IPS DF 4.7 (cell line): Measurements from ENCODE around the gene FGD5.

Experiments used
- DNase-seq: peaks from one replicate; pipeline ENCODE4 v3.0.0-alpha.2; 2013; ENCODE audit warnings: low spot score; ENCODE audit errors: extremely low read depth

Gene FGD5

GRCh38 chr3:14852058-14852594 lies 33.4 kb downstream of the FGD5 start:
- no peak for DNase-seq

DNA sequence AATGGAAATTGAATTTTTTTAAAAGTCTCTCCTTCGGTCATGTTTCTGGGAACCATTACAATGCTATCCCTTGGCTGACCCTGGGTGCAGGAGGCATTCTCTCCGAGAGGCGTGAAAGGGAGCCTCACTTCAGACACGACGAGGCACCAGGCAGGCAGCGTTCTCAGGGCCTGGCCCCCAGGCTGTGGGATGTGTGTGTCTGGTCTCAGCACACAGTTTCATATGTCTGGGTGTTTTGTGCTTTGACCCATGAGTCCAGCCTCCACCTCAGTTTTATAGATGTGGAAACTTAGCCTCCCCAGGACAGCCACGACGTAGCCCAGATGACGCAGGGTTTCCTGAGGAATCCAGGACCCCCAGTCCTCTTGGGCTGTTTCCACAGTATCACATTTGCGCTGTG lies 34.0 kb downstream of the FGD5 start:
- no peak for DNase-seq

DNA sequence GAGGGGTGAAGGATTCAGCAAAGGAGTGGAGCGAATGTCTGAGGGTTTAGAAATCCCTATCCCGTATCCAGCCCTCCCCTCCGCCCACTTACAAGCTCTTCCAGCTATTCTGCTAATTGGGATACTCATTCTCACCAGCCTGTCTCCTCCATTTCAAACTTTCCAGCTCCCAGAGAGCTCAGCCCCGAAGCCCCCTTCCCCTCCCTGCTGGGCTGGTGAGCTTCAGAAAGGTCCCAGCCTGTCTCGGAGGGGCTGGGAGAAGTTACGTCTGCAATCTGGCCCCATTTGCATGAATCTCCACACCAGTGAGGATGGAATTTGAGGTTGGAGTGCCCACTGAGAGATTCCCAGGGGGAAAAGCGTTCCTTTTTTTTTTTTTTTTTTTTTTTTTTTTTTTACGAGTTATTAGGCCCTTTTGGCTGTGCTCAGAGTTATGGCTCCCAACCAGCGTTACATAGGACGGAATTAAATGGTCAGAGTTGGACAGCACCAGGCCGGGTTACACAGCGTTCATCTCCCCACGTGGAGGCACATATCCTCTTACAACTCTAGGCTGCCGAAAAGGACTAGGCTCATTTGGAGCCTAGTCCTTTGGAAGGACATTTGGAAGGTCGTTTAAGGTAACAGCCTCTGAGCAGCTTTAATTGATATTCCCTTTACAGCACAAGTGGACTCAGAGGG lies 34.6 kb downstream of the FGD5 start:
- DNase-seq = no peak

GRCh38 chr3:14857506-14857905 lies 38.7 kb downstream of the FGD5 start:
- no peak for DNase-seq

DNA sequence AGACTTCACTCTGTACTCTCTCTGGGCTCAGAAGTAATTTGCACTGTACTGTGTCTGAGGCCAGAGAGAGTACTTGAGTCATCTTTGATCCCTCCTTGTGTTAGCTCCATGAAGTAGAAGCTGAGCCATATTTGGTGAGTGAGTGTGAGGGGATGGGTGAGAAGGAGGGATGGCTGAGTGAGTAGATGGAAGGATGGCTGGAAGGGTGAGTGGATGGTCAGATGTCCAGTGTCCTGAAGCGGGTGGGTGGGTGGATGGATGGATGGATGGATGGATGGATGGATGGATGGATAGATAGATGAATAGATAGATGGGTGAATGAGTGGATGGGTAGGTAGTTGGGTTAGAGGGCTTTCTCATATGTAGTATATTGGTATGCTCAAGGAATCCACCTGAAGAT lies 39.3 kb downstream of the FGD5 start:
- no peak for DNase-seq

DNA sequence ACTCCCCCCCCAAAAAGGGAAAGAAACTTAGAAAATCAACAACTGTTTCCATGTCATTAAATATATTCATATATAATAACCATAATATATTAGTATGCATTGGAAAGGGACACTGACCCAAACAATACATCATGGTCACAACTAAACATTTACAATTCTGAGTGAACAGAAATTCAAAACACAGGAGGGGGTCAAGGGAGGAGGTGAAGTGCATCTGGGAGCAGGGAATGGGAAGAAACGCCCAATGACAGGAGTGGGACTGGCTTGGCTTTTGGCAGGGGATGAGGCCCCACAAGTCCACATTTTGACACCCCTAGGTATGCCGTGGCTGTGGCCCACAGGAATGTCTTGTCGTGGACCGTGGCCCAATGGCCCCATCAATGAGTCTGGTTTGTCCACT lies 41.1 kb downstream of the FGD5 start:
- no peak for DNase-seq

DNA sequence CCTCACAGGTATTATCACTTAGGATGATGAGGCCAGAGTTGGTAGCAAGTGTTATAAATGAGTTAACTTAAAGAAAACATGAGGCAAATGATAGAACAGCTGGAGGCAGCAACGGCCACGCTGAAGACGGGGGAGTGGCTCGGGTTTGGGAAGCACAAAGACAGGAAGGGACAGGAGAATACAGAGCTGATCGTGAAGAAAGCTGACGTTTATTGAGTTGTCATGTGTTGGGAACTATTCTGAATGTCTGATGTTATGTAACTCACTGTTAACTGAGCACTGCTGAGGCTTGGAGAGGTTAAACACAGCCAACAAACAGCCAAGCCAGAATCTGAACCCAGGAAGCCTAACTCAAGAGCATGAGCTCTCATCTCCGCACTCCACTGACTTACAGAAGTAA lies 42.3 kb downstream of the FGD5 start:
- no peak for DNase-seq

GRCh38 chr3:14861446-14862302 lies 42.9 kb downstream of the FGD5 start:
- no peak for DNase-seq

- no peak for DNase-seq
These were observed 43.5 kb downstream of the FGD5 start for GRCh38 chr3:14862303-14862660.

GRCh38 chr3:14862661-14863230 lies 44.0 kb downstream of the FGD5 start:
- no peak for DNase-seq

- no peak for DNase-seq
These were observed 44.8 kb downstream of the FGD5 start for GRCh38 chr3:14863333-14864100.

DNA sequence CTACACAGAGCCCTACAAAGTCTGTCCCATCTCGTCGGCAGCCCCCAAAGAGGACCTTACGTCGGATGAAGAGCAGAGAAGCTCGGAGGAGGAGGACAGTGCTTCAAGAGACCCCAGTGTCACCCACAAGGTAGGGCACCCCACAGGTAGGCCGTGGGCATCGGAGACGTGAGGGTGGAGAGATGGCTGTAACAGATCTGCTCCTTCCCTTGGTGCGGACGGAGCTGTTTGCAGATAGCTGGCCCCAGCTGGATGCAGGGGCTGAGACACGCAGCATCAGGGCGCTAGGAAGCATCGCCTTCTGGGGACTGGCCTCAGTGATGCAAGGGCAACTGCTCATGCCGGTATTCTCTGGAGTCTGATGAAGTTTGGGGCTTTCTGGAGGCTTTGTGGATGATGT lies 45.4 kb downstream of the FGD5 start:
- no peak for DNase-seq

DNA sequence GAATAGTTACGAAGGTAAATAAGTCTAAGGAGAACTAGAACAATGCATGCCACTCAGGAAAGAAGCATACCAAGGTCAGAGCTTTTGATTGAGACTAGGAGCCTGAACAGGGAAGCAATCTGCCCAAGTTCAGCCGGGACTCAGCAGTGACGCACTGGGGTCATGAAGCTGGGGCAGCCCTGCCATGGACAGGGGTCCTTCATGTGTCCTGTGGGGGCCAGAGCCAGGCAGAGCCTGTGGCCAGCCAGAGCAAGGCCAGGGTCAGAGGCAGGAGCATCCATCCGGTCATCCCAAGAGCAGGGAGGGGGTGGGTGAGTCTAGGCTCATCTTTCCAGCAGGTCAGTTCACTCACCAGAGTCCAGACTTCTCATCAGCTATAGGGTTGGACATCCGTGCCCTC lies 47.9 kb downstream of the FGD5 start:
- DNase-seq = no peak

- no peak for DNase-seq
These were observed 49.3 kb downstream of the FGD5 start for GRCh38 chr3:14867936-14868570.

DNA sequence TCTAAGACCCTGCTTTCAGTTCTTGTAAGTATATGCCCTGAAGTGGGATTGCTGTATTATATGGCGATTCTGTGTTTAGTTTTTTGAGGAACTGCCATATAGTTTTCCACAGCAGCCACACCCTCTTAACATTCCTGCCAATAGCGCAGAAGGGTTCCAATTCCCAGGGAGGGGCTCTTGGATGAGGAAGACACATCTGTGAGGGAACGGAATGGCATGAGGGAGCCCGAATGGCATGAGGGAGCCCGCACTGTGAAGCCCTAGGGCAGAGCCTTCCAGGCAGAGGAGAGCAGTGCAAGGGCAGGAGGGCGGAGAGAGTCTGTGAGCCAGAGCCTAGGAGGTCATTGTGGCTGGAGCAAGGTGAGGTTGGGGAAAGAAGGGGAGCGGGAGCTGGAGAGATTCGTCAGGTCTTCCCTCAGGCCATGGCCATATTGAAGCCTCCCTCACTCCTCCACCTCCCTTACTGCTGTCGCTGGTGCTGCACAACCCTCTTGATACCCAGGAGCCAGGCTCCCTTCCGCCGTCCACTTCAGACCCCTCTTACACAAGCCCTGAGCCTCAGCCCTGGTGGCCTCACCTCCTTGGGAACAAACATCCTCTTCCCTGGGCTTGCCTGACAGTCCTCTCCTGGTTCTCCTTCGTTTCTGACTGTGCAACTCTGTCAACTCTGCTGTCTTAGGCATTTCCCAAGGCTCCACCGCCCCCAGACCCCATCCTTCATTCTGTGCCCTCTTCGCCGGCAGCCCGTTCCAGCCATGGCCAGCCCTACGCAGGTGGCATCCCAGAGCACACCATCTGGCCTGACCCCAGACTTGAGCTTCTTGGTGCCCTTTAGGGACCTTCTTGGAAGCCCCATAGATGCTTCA lies 51.4 kb downstream of the FGD5 start:
- no peak for DNase-seq

DNA sequence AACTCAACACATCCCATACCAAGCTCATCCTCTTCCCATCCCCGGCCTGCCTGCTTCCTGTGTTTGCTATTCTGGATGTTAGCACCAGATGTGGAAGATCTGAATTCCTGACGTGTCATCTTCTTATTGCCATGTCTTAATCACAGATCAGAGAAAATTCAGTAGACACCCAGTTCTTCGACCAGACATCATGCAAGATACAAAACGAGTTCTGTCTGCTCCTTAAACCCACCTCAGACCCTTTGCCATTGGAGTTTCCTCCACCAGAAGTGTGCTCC lies 52.0 kb downstream of the FGD5 start:
- DNase-seq = no peak

GRCh38 chr3:14871456-14872200 lies 52.9 kb downstream of the FGD5 start:
- DNase-seq = no peak

DNA sequence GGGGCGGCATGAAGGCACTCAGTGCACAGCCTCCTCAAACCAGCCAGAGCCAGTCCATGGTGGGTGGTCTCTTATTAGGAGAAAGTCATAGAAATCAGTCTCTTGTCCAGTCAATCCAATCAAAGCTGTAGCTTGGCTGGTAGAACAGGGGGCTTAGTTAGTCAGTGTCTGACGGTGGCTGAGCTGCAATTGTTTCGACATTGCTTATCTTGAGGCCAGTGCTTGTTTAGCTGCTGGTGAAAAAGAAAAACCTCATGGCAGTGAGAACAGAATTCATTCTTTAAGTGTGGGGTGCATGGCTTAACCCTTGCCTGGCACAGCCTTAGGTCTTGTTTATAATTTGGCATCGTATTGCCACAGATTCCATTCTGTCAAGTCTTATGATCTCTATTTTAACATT lies 53.9 kb downstream of the FGD5 start:
- no peak for DNase-seq

- DNase-seq = no peak
These were observed 56.0 kb downstream of the FGD5 start for GRCh38 chr3:14874784-14875183.
